Measurements from ENCODE around the gene MCC. TPM values are rescaled to one million over a fixed set of nuclear protein-coding genes. Genes with fewer than 3 reads are reported as not detected.

MCC gene
- polyA plus RNA-seq, 1 donor (not counting 4 experiments of a cell fraction or from before 2014, with no cell fraction given), result 24.6 TPM

DNA sequence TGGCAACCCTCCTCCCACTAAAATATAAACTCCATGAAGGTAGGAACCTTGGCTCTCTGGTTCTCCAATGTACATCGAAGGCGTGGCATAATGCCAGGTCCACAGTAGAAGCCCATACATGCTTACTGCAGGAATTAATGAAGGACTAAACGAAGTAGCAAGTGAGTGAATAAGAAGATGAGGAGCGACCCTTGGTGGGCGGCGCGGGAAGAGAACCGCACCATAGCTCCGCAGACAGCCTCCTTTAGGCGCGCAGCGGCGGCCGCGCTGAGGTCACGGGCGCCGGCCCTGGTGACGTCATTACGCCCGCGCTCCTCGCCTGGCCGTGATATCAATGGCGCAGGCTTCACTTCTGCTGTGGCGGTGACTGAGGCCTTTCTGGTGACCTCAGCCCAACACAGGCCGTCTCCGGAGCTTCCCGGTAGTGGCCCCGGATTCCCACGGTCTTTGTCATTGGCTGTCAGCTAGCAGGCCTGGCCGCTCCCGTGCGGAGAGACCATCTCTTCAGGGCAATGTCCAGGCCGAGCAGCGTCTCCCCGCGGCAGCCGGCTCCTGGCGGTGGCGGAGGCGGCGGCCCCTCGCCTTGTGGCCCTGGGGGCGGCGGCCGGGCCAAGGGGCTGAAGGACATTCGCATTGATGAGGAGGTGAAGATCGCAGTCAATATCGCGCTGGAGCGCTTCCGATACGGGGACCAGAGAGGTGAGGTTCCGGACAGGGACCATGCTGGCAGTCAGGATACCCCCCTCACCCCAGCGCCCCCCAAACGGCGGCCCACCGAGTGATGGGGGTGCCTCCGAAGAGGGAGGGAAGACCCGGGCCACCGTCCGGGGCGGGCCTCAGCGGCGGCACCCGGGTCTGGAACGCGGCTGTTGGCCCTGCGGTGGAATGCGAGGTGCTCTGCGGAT lies 25.4 kb upstream of the MCC start, which contains the start of gene YTHDC2:
YTHDC2 (plus strand) TSS at position 311 of the 905 bp plus-strand sequence; CDS start at position 513, 202 bp downstream.
- Histone ChIP-seq H2AFZ (ENCODE audit: control insufficient read depth, low read length) (peak within 1 kb of the TSS; percentile 98), H3K4me2 (ENCODE audit: control insufficient read depth, extremely low read depth, insufficient read depth, low read depth, low read length) (peak within 1 kb of the TSS; percentile 97), H3K27ac (ENCODE audit: control insufficient read depth, insufficient read depth, low read length) (peak within 1 kb of the TSS; percentile 85), H3K9me1 (ENCODE audit: control insufficient read depth, extremely low read depth, insufficient read depth, low read length) (no peaks in the 10 kb centered on the region), H4K20me1 (ENCODE audit: control insufficient read depth, extremely low read depth, insufficient read depth, low read length) (no peaks in the 10 kb centered on the region), H3K4me3 (ENCODE audit: control insufficient read depth in 2 of 3, extremely low read depth in 1 of 3, insufficient read depth in 2 of 3, low read depth in 1 of 3, low read length in 3 of 3) (peak within 1 kb of the TSS; percentile 82 to 93 (median 87)), H3K27me3 (ENCODE audit: control insufficient read depth, extremely low read depth, insufficient read depth, low read length) (no peaks in the 10 kb centered on the region), H3K79me2 (ENCODE audit: control insufficient read depth, insufficient read depth, low read length) (peaks cover 31% of the 10 kb centered on the region), H3K9ac (ENCODE audit: control insufficient read depth, extremely low read depth, insufficient read depth, low read length) (peak within 1 kb of the TSS; percentile 93), H3K9me3 (ENCODE audit: control insufficient read depth, low read depth, low read length) (no peaks in the 10 kb centered on the region), H3K4me1 (ENCODE audit: control insufficient read depth, extremely low read depth, insufficient read depth, low read length) (peaks cover 14% of the 10 kb centered on the region), H3K36me3 (ENCODE audit: control insufficient read depth in 2 of 2, extremely low read depth in 1 of 2, insufficient read depth in 2 of 2, low read length in 2 of 2) (peaks cover 0 to 2% of the 10 kb centered on the region in 2 experiments)
- FAIRE-seq, result peak; percentile 61
- dilution Hi-C loops (cut with MboI; ENCODE audit: extremely low pct_ligation_motif_present, low sequenced_read_pairs), result no loop called here
- TF ChIP-seq EZH2 (IDR thresholded peaks at IDR 0.05; ENCODE audit: low read length), result no peak
- TF ChIP-seq, protein P1, sequence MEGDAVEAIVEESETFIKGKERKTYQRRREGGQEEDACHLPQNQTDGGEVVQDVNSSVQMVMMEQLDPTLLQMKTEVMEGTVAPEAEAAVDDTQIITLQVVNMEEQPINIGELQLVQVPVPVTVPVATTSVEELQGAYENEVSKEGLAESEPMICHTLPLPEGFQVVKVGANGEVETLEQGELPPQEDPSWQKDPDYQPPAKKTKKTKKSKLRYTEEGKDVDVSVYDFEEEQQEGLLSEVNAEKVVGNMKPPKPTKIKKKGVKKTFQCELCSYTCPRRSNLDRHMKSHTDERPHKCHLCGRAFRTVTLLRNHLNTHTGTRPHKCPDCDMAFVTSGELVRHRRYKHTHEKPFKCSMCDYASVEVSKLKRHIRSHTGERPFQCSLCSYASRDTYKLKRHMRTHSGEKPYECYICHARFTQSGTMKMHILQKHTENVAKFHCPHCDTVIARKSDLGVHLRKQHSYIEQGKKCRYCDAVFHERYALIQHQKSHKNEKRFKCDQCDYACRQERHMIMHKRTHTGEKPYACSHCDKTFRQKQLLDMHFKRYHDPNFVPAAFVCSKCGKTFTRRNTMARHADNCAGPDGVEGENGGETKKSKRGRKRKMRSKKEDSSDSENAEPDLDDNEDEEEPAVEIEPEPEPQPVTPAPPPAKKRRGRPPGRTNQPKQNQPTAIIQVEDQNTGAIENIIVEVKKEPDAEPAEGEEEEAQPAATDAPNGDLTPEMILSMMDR (optimal IDR thresholded peaks at IDR 0.05 in 1 of 3, IDR thresholded peaks at IDR 0.05 in 1 of 3, conservative IDR thresholded peaks at IDR 0.05 in 1 of 3; ENCODE audit: extremely low read depth in 1 of 3, insufficient read depth in 2 of 3, low read length in 3 of 3), result peak in 2 of 3 experiments; percentile 20 to 42
- no peak for DNase-seq (ENCODE audit: low read depth, low spot score)

DNA sequence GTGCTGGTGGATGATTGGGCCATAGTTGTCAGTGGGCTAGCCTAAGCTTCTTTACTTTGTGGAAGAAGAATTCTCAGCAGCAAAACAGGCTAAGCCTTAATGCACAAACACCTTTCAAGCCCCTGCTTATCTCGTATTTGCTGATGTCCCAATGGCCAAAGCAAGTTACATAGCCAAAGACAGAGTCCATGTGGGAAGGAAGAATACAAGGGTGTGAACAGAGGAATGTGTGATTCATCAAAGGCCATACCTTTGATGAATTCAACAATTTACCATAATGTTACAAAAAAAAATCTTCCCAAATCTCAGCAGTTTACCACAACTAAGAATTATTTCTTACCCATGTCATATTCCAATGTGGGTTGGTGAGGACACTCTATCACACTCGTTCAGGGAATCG lies 24.1 kb upstream of the MCC start:
- Histone ChIP-seq H3K4me1 (ENCODE audit: control insufficient read depth, extremely low read depth, insufficient read depth, low read length) (peaks cover 14% of the 10 kb centered on the region), H3K79me2 (ENCODE audit: control insufficient read depth, insufficient read depth, low read length) (peaks cover 28% of the 10 kb centered on the region), H4K20me1 (ENCODE audit: control insufficient read depth, extremely low read depth, insufficient read depth, low read length) (no peaks in the 10 kb centered on the region), H3K36me3 (ENCODE audit: control insufficient read depth in 2 of 2, extremely low read depth in 1 of 2, insufficient read depth in 2 of 2, low read length in 2 of 2) (no peaks in the 10 kb centered on the region), H3K9me1 (ENCODE audit: control insufficient read depth, extremely low read depth, insufficient read depth, low read length) (no peaks in the 10 kb centered on the region), H3K4me2 (ENCODE audit: control insufficient read depth, extremely low read depth, insufficient read depth, low read depth, low read length) (peak overlapping the region; percentile 17), H2AFZ (ENCODE audit: control insufficient read depth, low read length) (peak overlapping the region; percentile 13), H3K9me3 (ENCODE audit: control insufficient read depth, low read depth, low read length) (no peaks in the 10 kb centered on the region), H3K9ac (ENCODE audit: control insufficient read depth, extremely low read depth, insufficient read depth, low read length) (no peak overlapping the region), H3K27me3 (ENCODE audit: control insufficient read depth, extremely low read depth, insufficient read depth, low read length) (no peaks in the 10 kb centered on the region), H3K27ac (ENCODE audit: control insufficient read depth, insufficient read depth, low read length) (no peak overlapping the region), H3K4me3 (ENCODE audit: control insufficient read depth in 2 of 3, extremely low read depth in 1 of 3, insufficient read depth in 2 of 3, low read depth in 1 of 3, low read length in 3 of 3) (no peak overlapping the region)
- DNase-seq (ENCODE audit: low read depth, low spot score) (no peak), FAIRE-seq (peak; percentile 64)
- TF ChIP-seq EZH2 (IDR thresholded peaks at IDR 0.05; ENCODE audit: low read length), result no peak
- TF ChIP-seq, protein P1 (optimal IDR thresholded peaks at IDR 0.05 in 1 of 3, IDR thresholded peaks at IDR 0.05 in 1 of 3, conservative IDR thresholded peaks at IDR 0.05 in 1 of 3; ENCODE audit: extremely low read depth in 1 of 3, insufficient read depth in 2 of 3, low read length in 3 of 3), result no peak
- dilution Hi-C loops (cut with MboI; ENCODE audit: extremely low pct_ligation_motif_present, low sequenced_read_pairs), result no loop called here
